Sigmoid colon (tissue), 4 donors: Measurements from ENCODE around the gene CXorf49B.
"Not testable (repeated sequence)": the region's sequence is repeated elsewhere in the genome, so short reads cannot be mapped to it uniquely, and the experiment has no call there.

Experiments used
- EP300 ChIP-seq, 4 donors: sonication (generic); formaldehyde crosslinking; IDR thresholded peaks; one replicate each; pipeline ENCODE4 v1.6.1; 2017; ENCODE audit warnings: antibody characterized with exemption in 4 of 4
- POLR2A ChIP-seq, 2 donors: fragments of 450-650 bp; IDR thresholded peaks; one replicate each; pipeline ENCODE4 v1.6.1; 2016; ENCODE audit warnings: antibody characterized with exemption in 2 of 2, mild to moderate bottlenecking in 2 of 2, moderate library complexity in 2 of 2
- POLR2AphosphoS5 ChIP-seq, 4 donors: sonication (generic); formaldehyde crosslinking; IDR thresholded peaks; one replicate each; pipeline ENCODE4 v1.6.1; 2017; ENCODE audit warnings: antibody characterized with exemption in 4 of 4
- TF ChIP-seq, protein P1 (sequence below), 4 experiments: fragments of 450-650 bp in 3 of 4; fragments of 200-600 bp in 1 of 4; IDR thresholded peaks; one replicate each; pipeline ENCODE4 v1.5.1; 2016 to 2019; ENCODE audit warnings: antibody characterized with exemption in 4 of 4, mild to moderate bottlenecking in 3 of 4, moderate library complexity in 2 of 4

DNA sequence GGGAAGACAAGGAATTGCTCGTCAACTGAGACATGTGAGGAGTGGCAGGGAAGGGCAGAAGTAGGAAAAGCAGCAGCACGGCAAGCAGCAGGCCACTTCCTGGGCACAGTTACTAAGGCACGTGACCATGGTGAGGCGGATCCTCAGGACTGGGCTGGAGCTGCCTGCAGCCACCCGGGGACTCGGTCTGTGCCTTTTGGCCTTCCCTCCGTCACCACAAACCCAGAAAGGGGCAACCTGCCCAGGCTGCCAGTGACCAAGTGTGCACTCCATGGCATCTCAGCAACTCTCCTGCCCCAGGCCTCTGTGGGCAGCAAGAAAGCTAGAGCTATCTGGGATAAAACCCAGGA lies 19.8 kb downstream of the CXorf49B start:
- TF ChIP-seq, protein P1, sequence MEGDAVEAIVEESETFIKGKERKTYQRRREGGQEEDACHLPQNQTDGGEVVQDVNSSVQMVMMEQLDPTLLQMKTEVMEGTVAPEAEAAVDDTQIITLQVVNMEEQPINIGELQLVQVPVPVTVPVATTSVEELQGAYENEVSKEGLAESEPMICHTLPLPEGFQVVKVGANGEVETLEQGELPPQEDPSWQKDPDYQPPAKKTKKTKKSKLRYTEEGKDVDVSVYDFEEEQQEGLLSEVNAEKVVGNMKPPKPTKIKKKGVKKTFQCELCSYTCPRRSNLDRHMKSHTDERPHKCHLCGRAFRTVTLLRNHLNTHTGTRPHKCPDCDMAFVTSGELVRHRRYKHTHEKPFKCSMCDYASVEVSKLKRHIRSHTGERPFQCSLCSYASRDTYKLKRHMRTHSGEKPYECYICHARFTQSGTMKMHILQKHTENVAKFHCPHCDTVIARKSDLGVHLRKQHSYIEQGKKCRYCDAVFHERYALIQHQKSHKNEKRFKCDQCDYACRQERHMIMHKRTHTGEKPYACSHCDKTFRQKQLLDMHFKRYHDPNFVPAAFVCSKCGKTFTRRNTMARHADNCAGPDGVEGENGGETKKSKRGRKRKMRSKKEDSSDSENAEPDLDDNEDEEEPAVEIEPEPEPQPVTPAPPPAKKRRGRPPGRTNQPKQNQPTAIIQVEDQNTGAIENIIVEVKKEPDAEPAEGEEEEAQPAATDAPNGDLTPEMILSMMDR (IDR thresholded peaks at IDR 0.05) = not testable (repeated sequence)
- not testable (repeated sequence) for TF ChIP-seq POLR2AphosphoS5, EP300, POLR2A (IDR thresholded peaks at IDR 0.05)
